GM15510 (cell line): ENCODE results near the gene OR4K5.

Experiments used
- POLR2A ChIP-seq: IDR thresholded peaks from 3 replicates; pipeline ENCODE4 v1.6.1; 2011; ENCODE audit warnings: borderline replicate concordance; ENCODE audit not compliant: insufficient read length; ENCODE audit errors: extremely low read depth

OR4K5 gene

DNA sequence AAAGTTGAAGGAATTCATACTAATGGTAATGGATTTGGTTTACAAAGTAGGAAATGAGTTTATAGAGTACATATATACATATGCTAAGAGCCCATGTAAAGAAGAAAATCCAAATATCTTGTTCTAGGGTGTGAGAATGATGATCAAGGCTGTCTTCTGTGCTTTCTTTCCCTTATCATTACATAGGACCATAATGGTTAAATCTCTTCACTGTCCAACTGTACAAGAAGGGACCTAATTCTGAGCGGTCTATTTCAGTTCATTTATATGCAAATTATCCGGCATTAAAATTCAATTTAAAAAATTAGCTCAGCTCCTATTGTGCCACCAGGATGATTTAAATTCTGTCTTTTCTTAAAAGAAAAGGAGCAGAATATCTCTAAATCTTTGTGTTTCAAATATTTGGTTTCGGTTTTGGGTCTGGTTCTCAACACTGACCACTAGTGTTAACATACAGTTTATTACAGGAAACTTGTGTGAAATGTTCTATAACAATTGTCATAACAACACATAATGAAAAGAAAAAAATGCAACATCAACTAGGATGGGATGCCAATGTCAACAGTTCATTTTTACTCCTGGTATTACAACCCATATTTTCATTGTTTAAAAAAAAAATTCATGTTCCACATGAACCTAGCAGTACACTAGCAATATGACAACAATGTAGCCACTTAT, 27.1 kb downstream of the OR4K5 start:
- TF ChIP-seq POLR2A = no peak

DNA sequence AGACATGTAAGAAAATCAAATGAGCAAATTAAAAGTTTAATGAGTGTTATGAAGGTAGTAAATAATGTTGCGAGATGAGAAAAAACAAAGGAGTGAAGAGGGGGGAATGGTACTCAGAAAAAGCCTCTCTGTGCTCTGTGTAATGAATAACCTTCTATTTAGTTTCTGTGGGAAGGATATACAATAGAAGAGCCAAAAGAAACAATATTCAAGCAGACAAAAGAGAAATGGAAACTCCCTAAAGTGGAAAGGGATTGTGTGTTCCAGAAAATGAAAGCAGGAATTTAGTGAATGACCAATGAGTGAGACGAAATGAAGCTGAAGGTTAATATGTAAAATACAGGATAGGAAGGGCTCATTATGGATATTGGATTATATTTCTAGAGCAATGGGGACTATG, 28.8 kb downstream of the OR4K5 start:
- no peak for TF ChIP-seq POLR2A
